GM12872 (cell line): ENCODE data around the gene CCDC116.

ENCODE experiments used
- CTCF ChIP-seq: IDR thresholded peaks from 3 replicates; pipeline ENCODE4 v1.5.1; 2011; ENCODE audit warnings: low read depth, mild to moderate bottlenecking, low read length, moderate library complexity; ENCODE audit not compliant: insufficient read depth

The CCDC116 gene

DNA sequence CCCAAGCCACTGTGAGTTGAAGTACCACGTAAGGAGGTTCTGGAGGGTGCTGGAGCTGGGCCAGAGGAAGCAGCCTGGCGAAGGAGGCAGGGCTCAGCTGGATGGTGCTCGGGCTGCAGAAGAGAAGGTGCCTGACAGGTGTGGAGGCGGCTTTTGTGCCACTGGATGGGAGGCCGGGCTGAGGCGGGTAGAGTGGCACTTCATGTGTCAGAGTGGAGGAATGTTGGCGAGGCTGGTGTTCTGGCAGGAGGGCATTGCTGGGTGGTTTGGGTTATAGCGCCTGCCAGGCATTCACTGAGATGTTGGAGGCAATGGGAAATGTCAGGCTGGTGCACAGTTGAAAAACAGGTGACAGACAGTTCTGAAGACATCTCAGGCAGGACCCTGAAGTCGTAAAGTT, 40.9 kb upstream of the CCDC116 start:
- TF ChIP-seq CTCF = no peak

GRCh38 chr22:21592422-21592821, 40.1 kb upstream of the CCDC116 start:
- no peak for TF ChIP-seq CTCF

- peak; percentile 29; the same call in 1 of the 3 replicates for TF ChIP-seq CTCF
Observed at GRCh38 chr22:21593406-21594232, 38.9 kb upstream of the CCDC116 start.

DNA sequence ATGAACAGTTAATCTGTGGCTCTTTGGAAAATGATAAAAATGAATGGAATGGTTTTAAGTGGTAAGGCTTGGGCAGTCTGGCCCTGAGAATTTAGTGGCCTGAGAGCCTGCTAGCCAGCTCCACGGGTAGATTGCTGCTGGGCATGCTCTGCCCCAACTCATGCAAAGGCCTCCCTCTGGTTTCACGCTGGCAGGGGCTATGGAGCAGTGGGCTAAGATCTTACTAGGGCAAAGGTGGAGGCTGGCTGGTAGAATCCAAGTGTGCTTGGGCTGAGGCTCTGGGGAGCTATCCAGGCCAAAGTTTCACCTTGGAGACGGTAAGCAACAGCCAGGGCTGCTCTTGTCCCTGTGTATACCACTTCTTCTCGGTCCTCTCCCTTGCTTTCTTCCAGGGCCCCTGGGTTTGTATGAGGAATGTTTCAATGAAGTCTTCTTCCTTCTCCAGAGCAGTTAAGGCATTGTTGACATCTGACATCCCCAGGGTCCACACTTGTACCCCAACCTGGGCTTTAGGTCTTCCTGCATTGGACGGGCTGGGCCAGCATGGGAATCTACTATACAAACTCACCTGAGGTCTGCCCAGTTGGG, 37.6 kb upstream of the CCDC116 start:
- no peak for TF ChIP-seq CTCF

DNA sequence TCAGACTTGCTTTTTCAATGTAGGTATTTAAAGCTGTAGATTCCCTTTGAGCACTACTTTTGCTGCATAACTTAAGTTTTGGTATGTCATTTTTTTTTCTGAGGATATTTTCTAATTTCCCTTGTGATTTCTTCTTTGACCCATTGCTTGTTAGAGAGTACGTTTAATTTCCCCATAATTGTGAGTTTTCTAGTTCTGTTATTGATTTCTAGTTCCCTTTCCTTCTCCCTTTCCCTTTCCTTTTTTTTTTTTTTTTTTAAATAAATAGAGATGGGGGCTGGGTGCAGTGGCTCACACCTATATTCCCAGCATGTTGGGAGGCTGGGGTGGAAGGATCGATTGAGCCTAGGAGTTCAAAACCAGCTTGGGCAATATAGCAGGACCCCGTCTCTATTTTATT, 34.3 kb upstream of the CCDC116 start:
- no peak for TF ChIP-seq CTCF

GRCh38 chr22:21599053-21599893, 33.3 kb upstream of the CCDC116 start:
- TF ChIP-seq CTCF = no peak

GRCh38 chr22:21602579-21602978, 30.0 kb upstream of the CCDC116 start:
- TF ChIP-seq CTCF = no peak
